ENCODE data around the gene IFT80.
A peak's percentile ranks its signal among the peaks of the same experiment; 100 is the strongest.
"Not testable (repeated sequence)": the region's sequence is repeated elsewhere in the genome, so short reads cannot be mapped to it uniquely, and the experiment has no call there.

IFT80 gene

DNA sequence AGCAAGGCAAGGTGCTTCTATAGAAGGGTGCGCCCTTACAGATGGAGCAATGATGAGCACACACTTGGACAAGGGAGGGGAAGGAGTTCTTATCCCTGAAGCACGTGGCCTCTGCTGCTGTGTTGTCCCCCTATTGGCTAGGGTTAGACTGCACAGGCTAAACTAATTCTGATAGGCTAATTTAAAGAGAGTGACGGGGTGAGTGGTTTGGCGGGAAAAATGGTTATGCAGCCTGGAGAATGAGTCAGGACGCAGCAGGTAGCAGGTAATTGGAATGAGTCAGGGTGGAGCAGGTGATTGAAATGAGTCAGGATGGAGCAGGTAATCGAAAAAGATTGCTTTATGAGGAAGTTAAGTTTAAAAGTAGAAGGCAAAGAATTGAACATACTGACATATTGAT lies 158.3 kb downstream of the IFT80 start:
- H3K4me1 ChIP-seq (ENCODE audit: control insufficient read depth in 1 of 2, insufficient read depth in 2 of 2, low read length in 2 of 2); H3K27ac ChIP-seq (ENCODE audit: low read depth, low read length); H3K9me3 ChIP-seq (ENCODE audit: control insufficient read depth in 1 of 2, low read length in 2 of 2); H3K4me3 ChIP-seq (ENCODE audit: low read depth in 1 of 2, low read length in 2 of 2); H3K9ac ChIP-seq (ENCODE audit: low read depth in 1 of 2, low read length in 2 of 2); H3K36me3 ChIP-seq (ENCODE audit: control insufficient read depth in 1 of 2, insufficient read depth in 2 of 2, low read length in 2 of 2); H3K27me3 ChIP-seq (ENCODE audit: control insufficient read depth in 1 of 2, insufficient read depth in 2 of 2, low read length in 2 of 2): not testable (repeated sequence)

DNA sequence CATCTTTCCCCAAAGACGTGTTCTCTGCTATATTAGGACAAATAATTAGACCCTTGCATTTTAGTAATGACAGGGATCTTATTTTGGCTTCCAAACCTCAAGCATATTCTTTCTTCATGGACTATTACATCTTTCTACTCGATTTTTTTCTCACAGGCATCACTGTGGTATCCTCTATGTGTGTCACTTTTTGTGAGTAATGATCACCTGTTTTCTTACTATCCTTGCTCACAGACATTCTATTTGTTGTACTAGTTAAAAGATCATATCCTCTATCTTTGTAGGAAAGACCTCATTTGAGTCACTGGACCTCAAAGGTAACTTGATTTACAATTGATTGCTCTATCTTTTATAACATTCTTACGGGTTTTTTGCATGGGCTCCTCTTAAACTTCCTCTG lies 167.0 kb downstream of the IFT80 start:
- Histone ChIP-seq H3K27me3 (ENCODE audit: control insufficient read depth in 1 of 2, insufficient read depth in 2 of 2, low read length in 2 of 2) (peaks cover 3 to 15% of the 10 kb centered on the region in 2 donors), H3K36me3 (ENCODE audit: control insufficient read depth in 1 of 2, insufficient read depth in 2 of 2, low read length in 2 of 2) (no peaks in the 10 kb centered on the region), H3K9ac (ENCODE audit: low read depth in 1 of 2, low read length in 2 of 2) (no peak overlapping the region), H3K4me3 (ENCODE audit: low read depth in 1 of 2, low read length in 2 of 2) (no peak overlapping the region), H3K4me1 (ENCODE audit: control insufficient read depth in 1 of 2, insufficient read depth in 2 of 2, low read length in 2 of 2) (no peaks in the 10 kb centered on the region), H3K9me3 (ENCODE audit: control insufficient read depth in 1 of 2, low read length in 2 of 2) (no peaks in the 10 kb centered on the region), H3K27ac (ENCODE audit: low read depth, low read length) (no peak overlapping the region)

DNA sequence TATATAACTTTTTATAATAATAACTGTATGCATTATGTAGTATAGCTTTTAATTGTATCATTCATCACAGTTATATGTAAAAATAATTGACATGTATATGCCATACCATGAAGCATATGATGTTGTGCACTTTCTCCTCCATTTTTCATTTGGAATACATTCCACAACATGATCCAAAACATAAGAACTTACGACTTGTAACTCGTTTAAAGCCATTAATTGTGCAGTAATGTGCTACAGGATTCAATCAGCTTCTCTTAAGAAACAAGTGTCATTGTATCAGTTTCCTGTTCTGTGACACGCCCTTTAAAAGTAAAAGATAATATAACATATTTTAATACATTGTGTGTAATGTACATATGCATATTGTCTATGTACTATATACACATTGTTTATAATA lies 171.6 kb downstream of the IFT80 start:
- Histone ChIP-seq H3K4me3 (ENCODE audit: low read depth in 1 of 2, low read length in 2 of 2) (no peak overlapping the region), H3K27me3 (ENCODE audit: control insufficient read depth in 1 of 2, insufficient read depth in 2 of 2, low read length in 2 of 2) (peaks cover 23 to 40% of the 10 kb centered on the region in 2 donors), H3K9ac (ENCODE audit: low read depth in 1 of 2, low read length in 2 of 2) (no peak overlapping the region), H3K4me1 (ENCODE audit: control insufficient read depth in 1 of 2, insufficient read depth in 2 of 2, low read length in 2 of 2) (peaks cover 14 to 19% of the 10 kb centered on the region in 2 donors), H3K9me3 (ENCODE audit: control insufficient read depth in 1 of 2, low read length in 2 of 2) (no peaks in the 10 kb centered on the region), H3K27ac (ENCODE audit: low read depth, low read length) (no peak overlapping the region), H3K36me3 (ENCODE audit: control insufficient read depth in 1 of 2, insufficient read depth in 2 of 2, low read length in 2 of 2) (no peaks in the 10 kb centered on the region)

DNA sequence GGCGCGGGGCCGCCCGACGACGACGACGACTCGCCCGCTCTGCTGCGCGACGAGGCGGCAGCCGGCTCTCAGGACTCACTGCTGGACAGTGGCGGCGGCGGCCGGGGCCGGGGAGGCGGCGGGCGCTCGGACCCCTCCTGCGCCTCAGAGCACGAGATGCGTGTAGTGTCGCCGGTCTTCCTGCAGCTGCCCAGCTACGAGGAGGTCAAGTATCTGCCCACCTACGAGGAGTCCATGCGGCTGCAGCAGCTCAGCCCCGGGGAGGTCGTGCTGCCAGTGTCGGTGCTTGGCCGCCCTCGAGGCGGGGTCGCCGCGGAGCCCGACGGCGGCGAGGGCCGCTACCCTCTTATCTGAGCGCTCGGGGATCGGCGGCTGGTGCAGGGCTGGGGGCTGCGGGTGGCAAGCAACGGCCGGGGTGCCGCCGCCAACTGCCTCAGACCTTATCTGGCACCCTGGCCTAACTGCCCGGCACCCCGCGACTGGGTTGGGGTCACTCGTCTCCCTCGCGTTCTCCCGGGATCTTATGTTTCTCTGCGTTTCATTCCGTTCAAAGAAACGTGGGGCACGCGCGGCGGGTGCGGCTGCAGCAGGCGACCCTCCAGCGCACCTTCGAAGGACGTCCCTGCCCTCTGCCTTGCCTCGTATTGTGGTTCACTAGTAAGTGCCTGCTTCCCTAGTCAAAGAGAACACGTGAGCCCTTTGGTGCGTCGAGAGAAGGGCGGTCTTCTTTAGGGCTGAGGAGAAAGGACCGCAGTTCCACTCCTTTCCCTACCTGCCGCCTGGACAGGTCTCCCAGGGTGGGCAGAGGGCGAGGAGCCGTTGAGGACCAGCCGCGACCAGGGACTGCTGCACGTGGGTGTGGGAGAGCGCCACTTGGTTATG lies 172.8 kb downstream of the IFT80 start:
- no peaks in the 10 kb centered on the region for H3K9me3 ChIP-seq (ENCODE audit: control insufficient read depth in 1 of 2, low read length in 2 of 2)

DNA sequence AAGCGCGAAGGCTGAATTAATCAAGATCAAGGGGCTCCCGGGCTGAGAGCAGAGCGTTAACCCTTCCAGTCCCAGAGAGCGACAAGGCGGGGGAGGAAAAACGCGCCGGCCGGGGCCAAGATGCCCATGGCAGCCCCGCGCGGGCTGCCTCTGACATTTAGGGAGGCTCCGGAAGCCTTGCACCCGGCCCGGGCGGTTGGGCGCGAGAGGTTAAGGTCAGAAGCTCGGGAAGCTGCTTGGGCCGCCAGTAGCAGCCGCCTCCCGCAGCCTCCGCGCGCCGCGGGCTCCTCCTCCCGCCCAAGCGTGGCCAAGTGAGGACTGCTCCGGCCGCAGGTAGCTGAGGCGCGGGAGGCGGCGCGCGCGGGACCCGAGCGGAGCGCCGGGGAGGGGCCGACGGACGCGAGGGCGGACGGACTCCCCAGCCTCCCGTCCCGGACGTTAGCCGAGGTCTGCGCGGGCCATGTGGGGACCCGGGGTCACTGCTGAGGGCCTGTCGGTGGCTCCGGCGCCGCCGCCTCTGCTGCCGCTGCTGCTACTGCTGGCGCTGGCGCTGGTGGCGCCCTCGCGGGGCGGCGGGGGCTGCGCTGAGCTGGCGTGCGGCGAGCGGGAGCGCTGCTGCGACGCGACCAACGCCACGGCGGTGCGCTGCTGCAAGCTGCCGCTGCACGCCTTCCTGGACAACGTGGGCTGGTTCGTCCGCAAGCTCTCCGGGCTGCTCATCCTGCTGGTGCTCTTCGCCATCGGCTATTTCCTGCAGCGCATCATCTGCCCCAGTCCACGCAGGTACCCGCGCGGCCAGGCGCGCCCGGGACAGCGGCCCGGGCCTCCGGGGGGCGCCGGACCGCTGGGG lies 173.6 kb downstream of the IFT80 start, which contains the start of gene C3orf80:
Gene C3orf80, plus strand, starts transcription at position 247 of the 850 bp plus-strand sequence. Its CDS starts 214 bp downstream, at position 461.
- peaks cover 23 to 40% of the 10 kb centered on the region in 2 donors for H3K27me3 ChIP-seq (ENCODE audit: control insufficient read depth in 1 of 2, insufficient read depth in 2 of 2, low read length in 2 of 2)
- H3K36me3 ChIP-seq (ENCODE audit: control insufficient read depth in 1 of 2, insufficient read depth in 2 of 2, low read length in 2 of 2) = no peaks in the 10 kb centered on the region

More for the DNA sequence above, 172.8 kb downstream of the IFT80 start:
- peaks cover 23 to 40% of the 10 kb centered on the region in 2 donors for H3K27me3 ChIP-seq (ENCODE audit: control insufficient read depth in 1 of 2, insufficient read depth in 2 of 2, low read length in 2 of 2)
- H3K4me3 ChIP-seq (ENCODE audit: low read depth in 1 of 2, low read length in 2 of 2) = peak overlapping the region; percentile 40 to 70
- H3K9ac ChIP-seq (ENCODE audit: low read depth in 1 of 2, low read length in 2 of 2) = no peak overlapping the region
- no peak overlapping the region for H3K27ac ChIP-seq (ENCODE audit: low read depth, low read length)
- H3K36me3 ChIP-seq (ENCODE audit: control insufficient read depth in 1 of 2, insufficient read depth in 2 of 2, low read length in 2 of 2) = no peaks in the 10 kb centered on the region
- H3K4me1 ChIP-seq (ENCODE audit: control insufficient read depth in 1 of 2, insufficient read depth in 2 of 2, low read length in 2 of 2) = peaks cover 14 to 19% of the 10 kb centered on the region in 2 donors

DNA sequence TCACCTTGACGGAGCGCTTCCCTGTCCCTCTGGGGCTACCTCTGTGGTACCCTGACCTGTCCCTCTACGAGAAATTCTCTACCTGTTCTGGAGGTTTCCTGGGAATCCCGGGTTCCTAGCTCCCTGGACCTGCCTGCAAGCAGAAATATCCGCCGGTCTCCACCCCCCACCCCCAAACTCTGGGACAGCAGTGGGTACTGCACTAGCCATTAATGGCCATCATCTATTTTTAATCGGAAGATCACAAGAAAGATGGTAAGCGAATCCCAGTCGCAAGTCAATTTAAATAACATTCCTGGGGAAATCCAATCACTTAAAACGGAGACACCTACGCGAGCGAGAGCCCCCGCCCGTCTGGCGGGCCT lies 174.2 kb downstream of the IFT80 start:
- H3K36me3 ChIP-seq (ENCODE audit: control insufficient read depth in 1 of 2, insufficient read depth in 2 of 2, low read length in 2 of 2) = no peaks in the 10 kb centered on the region
- H3K27ac ChIP-seq (ENCODE audit: low read depth, low read length) = no peak overlapping the region
- peak overlapping the region; percentile 64 to 70 for H3K4me3 ChIP-seq (ENCODE audit: low read depth in 1 of 2, low read length in 2 of 2)
- no peaks in the 10 kb centered on the region for H3K9me3 ChIP-seq (ENCODE audit: control insufficient read depth in 1 of 2, low read length in 2 of 2)
- peaks cover 23 to 40% of the 10 kb centered on the region in 2 donors for H3K27me3 ChIP-seq (ENCODE audit: control insufficient read depth in 1 of 2, insufficient read depth in 2 of 2, low read length in 2 of 2)
- no peak overlapping the region for H3K9ac ChIP-seq (ENCODE audit: low read depth in 1 of 2, low read length in 2 of 2)
- peaks cover 14 to 19% of the 10 kb centered on the region in 2 donors for H3K4me1 ChIP-seq (ENCODE audit: control insufficient read depth in 1 of 2, insufficient read depth in 2 of 2, low read length in 2 of 2)

More for the DNA sequence above, 173.6 kb downstream of the IFT80 start, which contains the start of gene C3orf80:
- Histone ChIP-seq H3K9me3 (ENCODE audit: control insufficient read depth in 1 of 2, low read length in 2 of 2) (no peaks in the 10 kb centered on the region), H3K27ac (ENCODE audit: low read depth, low read length) (no peak within 1 kb of the TSS), H3K4me1 (ENCODE audit: control insufficient read depth in 1 of 2, insufficient read depth in 2 of 2, low read length in 2 of 2) (peaks cover 14 to 19% of the 10 kb centered on the region in 2 donors), H3K9ac (ENCODE audit: low read depth in 1 of 2, low read length in 2 of 2) (peak within 1 kb of the TSS in 1 of 2 donors; percentile 12), H3K4me3 (ENCODE audit: low read depth in 1 of 2, low read length in 2 of 2) (peak within 1 kb of the TSS; percentile 64 to 70)

DNA sequence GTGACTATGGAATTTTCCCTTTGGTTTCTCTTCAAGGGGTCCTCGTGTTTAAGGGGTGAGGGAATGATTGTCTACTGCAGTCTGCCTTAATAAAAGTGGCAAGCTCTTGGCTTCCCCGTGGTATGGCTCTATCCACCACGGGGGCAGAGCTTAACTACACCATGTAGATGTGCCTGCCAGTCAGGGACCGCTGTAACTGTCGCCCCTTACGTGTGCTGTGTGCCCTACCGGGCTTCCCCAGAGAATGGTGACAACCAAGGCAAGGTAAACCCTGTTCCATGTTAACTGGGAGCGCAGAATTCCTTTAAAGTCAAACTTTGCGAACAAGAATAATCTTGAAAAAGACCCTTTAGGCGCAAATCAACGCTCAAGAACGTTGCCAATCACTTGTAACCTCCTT lies 174.8 kb downstream of the IFT80 start:
- Histone ChIP-seq H3K36me3 (ENCODE audit: control insufficient read depth in 1 of 2, insufficient read depth in 2 of 2, low read length in 2 of 2) (no peaks in the 10 kb centered on the region), H3K4me1 (ENCODE audit: control insufficient read depth in 1 of 2, insufficient read depth in 2 of 2, low read length in 2 of 2) (peaks cover 14 to 19% of the 10 kb centered on the region in 2 donors), H3K9ac (ENCODE audit: low read depth in 1 of 2, low read length in 2 of 2) (no peak overlapping the region), H3K9me3 (ENCODE audit: control insufficient read depth in 1 of 2, low read length in 2 of 2) (no peaks in the 10 kb centered on the region), H3K27me3 (ENCODE audit: control insufficient read depth in 1 of 2, insufficient read depth in 2 of 2, low read length in 2 of 2) (peaks cover 23 to 40% of the 10 kb centered on the region in 2 donors), H3K4me3 (ENCODE audit: low read depth in 1 of 2, low read length in 2 of 2) (no peak overlapping the region), H3K27ac (ENCODE audit: low read depth, low read length) (no peak overlapping the region)

DNA sequence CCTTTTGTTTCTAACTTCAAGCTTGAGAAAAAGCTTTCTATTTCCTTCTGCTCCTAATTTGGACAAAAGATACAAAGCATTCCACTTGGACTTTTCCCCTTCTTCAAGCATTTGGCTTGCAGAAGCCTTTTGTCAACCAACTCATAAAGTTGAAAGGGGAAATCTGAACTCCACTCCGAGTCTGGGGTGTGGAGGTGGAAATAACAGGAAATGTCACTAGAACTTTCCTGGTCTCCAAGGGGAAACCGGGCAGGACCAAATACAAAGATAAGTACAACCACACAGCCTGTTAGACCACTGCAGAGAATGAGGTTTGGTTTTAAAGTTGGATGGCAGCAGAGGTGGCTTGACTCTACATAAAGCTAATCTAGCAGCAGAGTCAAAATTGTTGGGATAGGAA lies 178.0 kb downstream of the IFT80 start:
- no peak overlapping the region for H3K27ac ChIP-seq (ENCODE audit: low read depth, low read length)
- H3K27me3 ChIP-seq (ENCODE audit: control insufficient read depth in 1 of 2, insufficient read depth in 2 of 2, low read length in 2 of 2) = peaks cover 10 to 18% of the 10 kb centered on the region in 2 donors
- no peaks in the 10 kb centered on the region for H3K36me3 ChIP-seq (ENCODE audit: control insufficient read depth in 1 of 2, insufficient read depth in 2 of 2, low read length in 2 of 2)
- no peak overlapping the region for H3K4me3 ChIP-seq (ENCODE audit: low read depth in 1 of 2, low read length in 2 of 2)
- H3K9ac ChIP-seq (ENCODE audit: low read depth in 1 of 2, low read length in 2 of 2) = no peak overlapping the region
- peaks cover 5 to 10% of the 10 kb centered on the region in 2 donors for H3K4me1 ChIP-seq (ENCODE audit: control insufficient read depth in 1 of 2, insufficient read depth in 2 of 2, low read length in 2 of 2)
- no peaks in the 10 kb centered on the region for H3K9me3 ChIP-seq (ENCODE audit: control insufficient read depth in 1 of 2, low read length in 2 of 2)

DNA sequence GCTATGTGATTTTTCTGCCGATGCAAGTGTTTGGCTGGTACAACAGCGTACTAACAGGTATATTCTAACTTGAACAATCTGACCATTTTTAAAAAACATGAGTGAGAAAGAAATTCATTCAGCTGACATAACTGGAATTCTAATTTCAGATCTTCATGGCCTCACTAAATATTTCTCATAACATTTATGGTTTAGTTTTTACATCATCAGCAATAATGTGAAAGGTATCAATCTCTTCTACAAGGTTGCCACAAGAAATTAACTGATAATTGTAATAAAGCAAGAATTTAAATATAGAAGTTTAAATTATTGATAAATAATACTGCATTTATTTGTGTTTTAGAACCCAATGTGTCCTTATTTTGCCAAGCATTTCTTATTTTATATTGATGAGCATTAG lies 179.0 kb downstream of the IFT80 start:
- H3K36me3 ChIP-seq (ENCODE audit: control insufficient read depth in 1 of 2, insufficient read depth in 2 of 2, low read length in 2 of 2) = no peaks in the 10 kb centered on the region
- peaks cover 3 to 8% of the 10 kb centered on the region in 2 donors for H3K4me1 ChIP-seq (ENCODE audit: control insufficient read depth in 1 of 2, insufficient read depth in 2 of 2, low read length in 2 of 2)
- H3K4me3 ChIP-seq (ENCODE audit: low read depth in 1 of 2, low read length in 2 of 2) = no peak overlapping the region
- peaks cover 7 to 16% of the 10 kb centered on the region in 2 donors for H3K27me3 ChIP-seq (ENCODE audit: control insufficient read depth in 1 of 2, insufficient read depth in 2 of 2, low read length in 2 of 2)
- H3K27ac ChIP-seq (ENCODE audit: low read depth, low read length) = no peak overlapping the region
- no peak overlapping the region for H3K9ac ChIP-seq (ENCODE audit: low read depth in 1 of 2, low read length in 2 of 2)
- H3K9me3 ChIP-seq (ENCODE audit: control insufficient read depth in 1 of 2, low read length in 2 of 2) = no peaks in the 10 kb centered on the region

DNA sequence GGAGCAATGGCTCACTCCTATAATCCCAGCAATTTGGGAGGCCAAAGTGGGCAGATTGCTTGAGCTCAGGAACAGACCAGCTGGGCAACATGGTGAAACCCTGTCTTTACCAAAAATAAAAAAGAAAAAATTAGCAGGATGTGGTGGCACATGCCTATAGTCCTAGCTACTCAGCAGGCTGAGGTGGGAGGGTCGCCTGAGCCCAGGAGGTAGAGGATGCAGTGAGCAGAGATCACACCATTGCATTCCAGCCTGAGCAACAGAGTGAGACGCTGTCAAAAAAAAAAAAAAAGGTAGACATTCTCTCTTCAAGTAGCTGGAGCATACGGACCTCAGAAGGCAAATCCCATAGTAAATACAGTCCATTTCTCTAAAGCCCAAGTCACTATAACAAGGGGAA lies 180.9 kb downstream of the IFT80 start:
- Histone ChIP-seq H3K9ac (ENCODE audit: low read depth in 1 of 2, low read length in 2 of 2) (no peak overlapping the region), H3K27me3 (ENCODE audit: control insufficient read depth in 1 of 2, insufficient read depth in 2 of 2, low read length in 2 of 2) (peaks cover 0 to 2% of the 10 kb centered on the region in 2 donors), H3K27ac (ENCODE audit: low read depth, low read length) (no peak overlapping the region), H3K4me3 (ENCODE audit: low read depth in 1 of 2, low read length in 2 of 2) (no peak overlapping the region), H3K4me1 (ENCODE audit: control insufficient read depth in 1 of 2, insufficient read depth in 2 of 2, low read length in 2 of 2) (no peaks in the 10 kb centered on the region), H3K9me3 (ENCODE audit: control insufficient read depth in 1 of 2, low read length in 2 of 2) (no peaks in the 10 kb centered on the region), H3K36me3 (ENCODE audit: control insufficient read depth in 1 of 2, insufficient read depth in 2 of 2, low read length in 2 of 2) (no peaks in the 10 kb centered on the region)
